NCI-H510A (cell line): ENCODE measurements around the gene ADAM22.

Experiments used
- DNase-seq: peaks from one replicate; lab custom pipeline; 2025; lab: John Stamatoyannopoulos, UW

ADAM22 gene

GRCh38 chr7:87960239-87960638 is 26.2 kb downstream of the ADAM22 start:
- DNase-seq, result no peak

- DNase-seq, result no peak
Observed at GRCh38 chr7:87961754-87962153, 27.7 kb downstream of the ADAM22 start.

GRCh38 chr7:87966271-87966670 is 32.2 kb downstream of the ADAM22 start:
- DNase-seq, result no peak

- DNase-seq, result no peak
Observed at GRCh38 chr7:87968021-87968420, 34.0 kb downstream of the ADAM22 start.

- DNase-seq, result no peak
Observed at GRCh38 chr7:87982116-87982515, 48.1 kb downstream of the ADAM22 start.

- no peak for DNase-seq
Observed at GRCh38 chr7:87984088-87984487, 50.0 kb downstream of the ADAM22 start.

GRCh38 chr7:87993269-87993668 is 59.2 kb downstream of the ADAM22 start:
- DNase-seq, result no peak

GRCh38 chr7:87999261-87999660 is 65.2 kb downstream of the ADAM22 start:
- no peak for DNase-seq

- no peak for DNase-seq
Observed at GRCh38 chr7:88001744-88002530, 67.9 kb downstream of the ADAM22 start.

GRCh38 chr7:88002617-88003016 is 68.6 kb downstream of the ADAM22 start:
- no peak for DNase-seq

- DNase-seq, result no peak
Observed at GRCh38 chr7:88003581-88003980, 69.5 kb downstream of the ADAM22 start.

- DNase-seq, result no peak
Observed at GRCh38 chr7:88005191-88005590, 71.1 kb downstream of the ADAM22 start.

- no peak for DNase-seq
Observed at GRCh38 chr7:88009651-88010050, 75.6 kb downstream of the ADAM22 start.

- no peak for DNase-seq
Observed at GRCh38 chr7:88012086-88012485, 78.0 kb downstream of the ADAM22 start.

- DNase-seq, result no peak
Observed at GRCh38 chr7:88013981-88014380, 79.9 kb downstream of the ADAM22 start.

- DNase-seq, result no peak
Observed at GRCh38 chr7:88014581-88014980, 80.5 kb downstream of the ADAM22 start.

- no peak for DNase-seq
Observed at GRCh38 chr7:88015309-88015708, 81.3 kb downstream of the ADAM22 start.

- DNase-seq, result no peak
Observed at GRCh38 chr7:88018501-88018900, 84.5 kb downstream of the ADAM22 start.

GRCh38 chr7:88020953-88021665 is 87.1 kb downstream of the ADAM22 start:
- DNase-seq, result no peak

- no peak for DNase-seq
Observed at GRCh38 chr7:88027724-88028123, 93.7 kb downstream of the ADAM22 start.

GRCh38 chr7:88034083-88034695 is 100.1 kb downstream of the ADAM22 start:
- no peak for DNase-seq

GRCh38 chr7:88037050-88037449 is 103.0 kb downstream of the ADAM22 start:
- DNase-seq, result no peak

- DNase-seq, result no peak
Observed at GRCh38 chr7:88040694-88041093, 106.6 kb downstream of the ADAM22 start.
